ENCODE measurements around the gene NTMT2.

DNA sequence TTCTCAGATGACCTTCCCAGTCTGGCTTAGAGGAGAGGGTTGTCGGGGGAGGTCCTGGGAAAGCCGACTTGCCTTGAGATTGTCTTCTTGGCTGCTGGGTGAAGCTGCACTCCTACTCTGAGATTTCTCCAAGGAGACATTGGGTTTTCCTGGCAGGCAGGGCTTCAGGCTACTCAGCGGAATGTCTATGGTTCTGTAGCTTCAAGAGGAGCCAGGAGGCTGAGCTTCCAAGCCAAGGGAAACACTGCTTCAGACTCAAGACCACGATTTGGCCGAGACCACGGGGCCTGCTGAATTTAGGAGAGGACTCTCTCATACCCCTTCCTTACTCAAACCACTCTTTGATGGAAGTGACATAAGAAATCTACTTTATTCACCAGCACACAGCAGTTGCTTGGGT, 67.8 kb downstream of the NTMT2 start:
- TF ChIP-seq EZH2 (IDR thresholded peaks at IDR 0.05; ENCODE audit: low read depth) (no peak), CTCF (conservative IDR thresholded peaks at IDR 0.05) (no peak)

Data from PC-9 (cell line).